HG03521 (cell line): ENCODE results near the gene BPIFB4.
"Not testable (repeated sequence)": the region's sequence is repeated elsewhere in the genome, so short reads cannot be mapped to it uniquely, and the experiment has no call there.

Experiments used
- ATAC-seq: cut with Tn5 transposase; IDR thresholded peaks from one replicate; pipeline ENCODE4 v1.9.1; 2021; ENCODE audit warnings: mild to moderate bottlenecking, moderate library complexity; ENCODE audit not compliant: unreplicated experiment

The BPIFB4 gene

GRCh38 chr20:33083544-33084340 is 4.3 kb downstream of the BPIFB4 start:
- ATAC-seq = no peak

DNA sequence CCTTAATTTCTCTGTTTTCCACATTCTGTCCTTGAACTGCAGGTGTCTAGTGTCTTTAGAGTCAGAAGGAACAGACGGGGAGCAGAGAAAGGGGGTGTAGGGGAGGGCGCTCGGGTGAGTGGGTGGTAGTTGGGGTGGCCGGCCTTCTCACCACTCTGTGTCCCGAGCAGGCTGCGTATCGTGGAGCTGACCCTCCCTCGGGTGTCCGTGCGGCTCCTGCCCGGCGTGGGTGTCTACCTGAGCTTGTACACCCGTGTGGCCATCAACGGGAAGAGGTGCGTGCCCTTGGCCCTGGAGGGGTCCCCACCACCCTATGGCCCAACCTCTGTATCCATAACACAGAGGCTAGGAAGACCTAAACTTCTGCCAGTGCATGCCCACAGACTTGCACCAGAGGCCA is 5.3 kb downstream of the BPIFB4 start:
- no peak for ATAC-seq

- no peak for ATAC-seq
Observed at GRCh38 chr20:33086052-33086722, 6.7 kb downstream of the BPIFB4 start.

DNA sequence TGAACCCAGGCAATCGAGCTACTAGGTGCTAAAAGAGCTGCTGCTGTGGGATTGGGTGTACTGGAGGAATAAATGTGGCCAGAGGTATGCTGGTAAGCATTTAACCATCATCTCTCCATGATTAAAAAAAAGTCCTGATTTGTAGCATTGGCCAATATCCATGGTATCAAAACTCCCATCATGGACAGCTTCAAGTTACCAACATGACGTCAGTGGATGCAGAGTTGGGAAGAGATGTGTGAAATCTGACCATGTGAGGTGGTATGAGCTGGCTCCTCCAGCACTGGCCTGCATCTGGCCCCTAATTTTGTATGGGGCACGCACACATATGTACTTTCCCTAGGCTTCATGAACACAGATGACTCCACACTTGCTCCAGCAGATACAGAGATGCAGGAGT is 11.7 kb downstream of the BPIFB4 start:
- no peak for ATAC-seq

DNA sequence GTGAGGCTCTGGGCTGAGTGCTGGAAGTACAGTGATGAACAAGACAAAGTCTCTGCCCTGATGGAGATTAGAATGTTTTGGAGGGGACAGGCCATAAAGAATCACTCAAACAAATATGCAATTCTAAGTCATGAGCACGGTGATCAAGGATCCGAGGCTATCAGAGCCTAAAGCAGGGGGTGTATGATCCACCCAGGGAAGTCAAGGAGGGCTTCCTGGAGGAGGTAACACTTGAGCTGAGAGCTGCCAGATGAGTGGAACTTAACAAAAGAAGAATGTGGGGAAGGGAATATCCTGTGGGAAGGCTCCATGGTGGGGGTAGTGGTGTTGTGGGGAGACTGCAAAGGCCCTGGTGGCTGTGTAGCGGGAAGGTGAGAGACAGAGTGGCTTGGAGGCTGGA is 12.2 kb downstream of the BPIFB4 start:
- no peak for ATAC-seq

DNA sequence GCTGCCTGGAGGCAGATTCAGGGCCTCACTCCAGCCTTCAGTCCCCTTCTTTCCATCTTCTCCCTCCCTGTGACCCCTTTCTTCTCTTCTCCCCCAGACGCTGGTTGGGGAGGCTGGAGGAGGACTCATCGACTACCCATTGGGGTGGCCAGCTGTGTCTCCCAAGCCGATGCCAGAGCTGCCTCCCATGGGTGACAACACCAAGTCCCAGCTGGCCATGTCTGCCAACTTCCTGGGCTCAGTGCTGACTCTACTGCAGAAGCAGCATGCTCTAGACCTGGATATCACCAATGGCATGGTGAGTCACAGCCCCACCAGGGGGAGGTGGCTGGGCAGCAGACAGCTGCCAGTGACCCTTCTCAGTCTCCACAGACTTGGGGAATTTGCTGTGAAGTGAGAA is 12.9 kb downstream of the BPIFB4 start:
- ATAC-seq = no peak

DNA sequence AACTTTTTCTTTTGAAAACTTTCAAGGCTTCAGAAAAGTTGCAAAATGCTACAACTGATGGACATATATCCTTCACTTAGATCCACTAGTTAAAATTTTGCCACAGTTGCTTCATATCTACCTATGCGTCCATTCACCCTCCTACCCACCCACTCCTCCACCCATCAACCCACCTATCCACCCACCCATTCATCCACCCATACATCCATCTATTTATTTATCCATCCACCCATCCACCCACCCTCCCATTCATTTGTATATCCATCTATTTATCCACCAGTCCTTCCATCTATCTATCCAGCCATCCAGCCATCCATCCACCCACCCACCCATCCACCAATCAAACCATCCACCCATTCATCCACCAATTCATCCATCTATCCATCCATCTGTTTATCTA is 13.6 kb downstream of the BPIFB4 start:
- no peak for ATAC-seq

DNA sequence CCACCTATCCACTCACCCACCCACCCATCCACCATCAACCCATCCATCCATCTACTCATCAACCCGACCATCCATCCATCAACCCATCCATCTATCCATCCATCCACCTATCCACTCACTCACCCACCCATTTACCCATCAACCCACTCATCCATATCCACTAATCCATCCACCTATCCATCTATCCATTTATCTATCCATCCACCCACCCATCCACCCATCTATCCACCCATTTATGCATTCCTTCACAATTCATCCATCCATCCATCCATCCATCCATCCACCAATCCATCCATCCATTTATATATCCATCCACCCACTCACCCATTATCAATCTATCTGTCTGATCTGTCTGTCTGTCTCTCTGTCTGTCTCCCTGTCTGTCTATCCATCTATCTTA is 14.1 kb downstream of the BPIFB4 start:
- ATAC-seq = no peak

DNA sequence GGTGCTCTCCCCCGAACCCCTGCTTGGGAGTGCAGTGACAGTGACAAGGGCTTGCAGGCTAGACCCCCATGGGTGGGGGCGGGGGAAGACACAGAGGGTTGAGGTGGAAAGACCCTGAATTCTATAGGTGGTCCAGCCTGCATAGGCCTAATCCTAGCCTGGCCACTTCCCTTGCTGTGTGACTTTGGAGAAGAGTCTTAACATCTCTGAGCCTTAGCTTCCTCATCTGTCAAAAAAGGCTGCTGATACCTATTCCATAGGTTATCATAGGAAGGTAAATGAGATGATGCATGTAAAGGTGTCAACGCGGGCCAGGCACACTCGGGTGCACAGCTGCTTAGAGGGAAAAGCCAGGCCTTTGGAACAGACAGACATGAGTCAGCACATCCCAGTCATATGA is 15.8 kb downstream of the BPIFB4 start:
- no peak for ATAC-seq

- ATAC-seq = not testable (repeated sequence)
Observed at GRCh38 chr20:33095902-33096584, 16.6 kb downstream of the BPIFB4 start.

DNA sequence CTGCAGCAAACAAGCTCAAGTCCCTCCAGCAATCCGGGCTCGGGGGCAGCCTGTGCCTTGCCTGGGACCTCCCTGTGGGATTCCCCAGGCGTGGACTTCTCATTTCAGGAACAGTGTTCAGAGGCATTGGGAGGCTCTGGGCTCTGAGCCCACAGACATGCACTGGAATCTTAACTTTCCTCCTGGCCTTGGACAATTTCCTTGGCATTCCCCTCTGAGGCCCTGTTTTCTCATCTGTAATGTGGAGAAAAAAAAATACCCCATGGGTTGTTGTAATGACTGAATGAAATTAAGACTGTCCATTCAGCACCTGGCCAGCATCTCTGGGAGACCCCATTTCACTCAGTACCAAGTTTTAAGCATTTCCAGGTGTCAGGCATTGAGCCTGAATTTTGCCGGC is 17.6 kb downstream of the BPIFB4 start:
- no peak for ATAC-seq

DNA sequence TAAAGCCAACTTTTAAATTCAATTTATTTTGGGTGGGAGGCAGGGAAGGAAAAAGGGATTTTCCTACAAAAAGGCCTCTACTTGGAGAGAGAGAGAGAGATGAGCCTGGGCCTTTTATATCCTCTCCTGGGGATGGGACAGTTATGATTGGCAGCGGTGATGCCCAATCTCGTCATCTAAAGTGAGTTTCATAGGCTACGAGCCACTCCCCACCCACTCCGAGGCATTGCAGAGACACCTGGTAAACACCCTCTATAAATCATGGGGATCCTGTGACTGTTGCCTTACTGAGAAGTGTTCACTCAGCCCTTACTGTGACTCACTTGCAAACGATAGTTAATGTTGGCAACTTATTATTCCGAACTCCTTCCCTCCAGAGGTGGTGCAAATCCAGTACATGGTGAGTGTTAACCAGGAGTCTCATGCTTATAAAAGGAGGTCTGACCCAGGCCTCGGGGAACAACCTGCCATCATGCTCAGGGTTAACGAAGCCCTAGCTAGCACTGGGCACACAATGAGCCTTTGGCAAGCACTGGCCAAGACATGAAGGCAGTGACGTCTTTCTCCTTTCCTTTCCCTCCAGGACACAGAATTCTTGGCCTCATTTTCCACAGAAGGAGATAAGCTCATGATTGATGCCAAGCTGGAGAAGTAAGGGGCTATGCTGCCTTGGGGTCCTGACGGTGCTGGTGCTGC is 20.5 kb downstream of the BPIFB4 start:
- ATAC-seq = no peak

GRCh38 chr20:33103556-33103955 is 24.1 kb downstream of the BPIFB4 start:
- ATAC-seq = no peak

DNA sequence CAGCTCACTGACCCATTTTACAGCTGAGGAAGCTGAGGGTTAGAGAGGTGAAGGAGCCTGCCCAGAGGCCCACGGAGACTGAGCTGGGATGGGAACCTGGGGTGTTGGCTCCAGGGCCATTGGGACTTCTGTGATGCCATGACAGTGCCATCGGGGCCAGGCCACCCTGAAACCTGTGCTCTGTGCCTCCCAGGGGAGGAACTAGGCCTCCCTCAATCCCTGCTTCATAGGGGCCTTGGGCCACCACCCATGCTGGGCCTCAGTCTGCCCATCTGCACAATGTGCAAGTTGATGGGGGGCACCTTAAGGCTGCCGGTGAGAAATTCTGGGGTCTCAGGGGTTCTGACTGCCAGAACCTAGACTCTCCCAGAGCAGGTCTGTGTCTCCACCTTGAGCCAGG is 24.9 kb downstream of the BPIFB4 start:
- no peak for ATAC-seq

DNA sequence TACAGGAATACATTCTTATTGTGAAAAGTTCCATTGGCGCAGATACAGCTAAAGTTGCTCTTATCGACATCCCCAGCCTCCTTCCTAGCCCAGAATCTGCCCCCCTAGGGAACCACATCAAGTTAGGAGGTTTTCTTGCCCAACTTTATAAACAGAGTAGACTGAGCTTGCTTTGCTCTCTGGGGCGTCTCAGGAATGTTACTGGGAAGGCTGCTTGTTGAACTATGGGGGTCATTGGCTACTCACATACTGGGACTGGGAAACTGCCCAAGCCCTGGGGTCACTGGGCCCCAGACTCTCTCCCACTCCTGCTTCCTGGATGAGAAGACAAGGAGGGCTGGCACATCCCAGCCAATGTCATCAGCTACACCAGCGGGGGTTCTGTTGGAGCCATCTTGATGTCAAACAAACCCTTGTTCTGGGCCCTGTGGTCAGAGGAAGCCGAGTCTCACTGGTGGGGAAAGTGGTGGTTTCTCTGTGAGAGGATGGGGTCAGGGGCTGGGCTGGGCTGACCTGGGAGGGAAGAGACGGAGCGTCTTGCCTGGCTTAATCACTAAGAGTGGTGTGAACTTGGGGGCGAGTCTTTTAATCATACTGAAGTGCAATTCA is 26.0 kb downstream of the BPIFB4 start:
- ATAC-seq = no peak

DNA sequence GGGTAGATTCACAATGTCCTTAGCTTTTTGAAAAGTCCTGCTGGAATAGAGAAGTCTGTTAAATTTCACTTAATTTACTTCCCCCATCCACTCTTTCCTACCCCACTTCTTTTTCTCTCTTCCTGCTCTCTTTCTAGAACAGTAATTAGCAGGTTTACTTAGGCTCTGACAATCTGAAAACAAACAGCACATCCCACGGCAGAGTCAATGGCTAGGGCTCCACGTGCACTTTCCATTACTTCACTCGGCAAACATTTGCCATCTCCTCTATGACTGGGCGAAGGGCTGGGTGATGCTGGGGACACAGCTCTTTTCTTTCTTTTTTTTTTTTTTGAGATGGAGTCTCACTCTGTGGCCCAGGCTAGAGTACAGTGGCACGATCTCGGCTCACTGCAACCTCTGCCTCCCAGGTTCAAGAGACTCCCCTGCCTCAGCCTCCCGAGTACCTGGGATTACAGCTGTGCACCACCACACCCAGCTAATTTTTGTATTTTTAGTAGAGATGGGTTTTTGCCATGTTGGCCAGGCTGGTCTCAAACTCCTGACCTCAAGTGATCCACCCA is 26.7 kb downstream of the BPIFB4 start:
- not testable (repeated sequence) for ATAC-seq

DNA sequence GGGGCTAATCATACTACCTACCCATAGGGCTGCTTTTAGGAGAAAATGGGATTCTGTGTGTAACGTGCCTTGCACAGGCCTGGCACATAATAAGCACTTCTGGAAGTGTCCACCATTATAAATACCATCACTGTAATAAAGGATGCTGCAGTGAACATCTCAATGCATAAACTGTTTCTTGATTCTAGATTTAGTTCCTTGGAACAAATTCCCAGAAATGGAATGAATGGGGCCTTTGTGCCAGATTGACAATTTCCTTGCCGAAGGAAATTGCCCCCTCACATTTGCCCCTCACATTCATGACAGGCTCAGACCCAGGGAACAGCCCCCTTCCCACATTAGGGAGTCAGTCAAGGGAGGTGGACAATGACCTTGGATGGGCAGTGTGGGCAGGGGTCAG is 29.2 kb downstream of the BPIFB4 start:
- ATAC-seq = no peak

- ATAC-seq = no peak
Observed at GRCh38 chr20:33110147-33110825, 30.8 kb downstream of the BPIFB4 start.

DNA sequence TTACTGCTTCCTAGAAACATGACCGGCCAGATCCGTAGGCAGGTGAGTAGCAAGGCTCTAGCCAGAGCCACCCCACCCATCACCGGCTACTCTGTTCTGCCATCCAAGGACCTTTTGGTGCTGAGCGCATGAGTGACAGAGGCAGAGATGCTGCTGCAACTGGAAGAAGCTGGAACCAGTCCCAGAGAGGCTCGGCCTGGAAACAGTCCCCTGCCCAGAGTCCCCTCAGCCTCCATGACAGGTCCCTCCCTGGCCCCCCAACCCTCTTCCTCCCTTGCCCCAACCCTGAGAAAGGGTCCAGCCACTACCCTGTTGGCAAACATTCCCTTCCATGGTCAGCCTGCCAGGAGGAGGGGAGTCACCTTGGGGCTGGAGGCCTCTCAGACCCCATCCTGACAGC is 31.9 kb downstream of the BPIFB4 start:
- no peak for ATAC-seq
